Ishikawa (cell line): ENCODE measurements around the gene TIMP1.

Source experiments
- CEBPB ChIP-seq: IDR thresholded peaks from 2 replicates; pipeline ENCODE4 v1.6.1; 2012
- CREB1 ChIP-seq: IDR thresholded peaks from 2 replicates; pipeline ENCODE4 v1.6.1; 2012; ENCODE audit warnings: low read depth
- EGR1 ChIP-seq: IDR thresholded peaks from 2 replicates; pipeline ENCODE4 v1.6.1; 2012
- EP300 ChIP-seq: IDR thresholded peaks from 2 replicates; pipeline ENCODE4 v1.6.1; 2012; ENCODE audit warnings: borderline replicate concordance
- FOXM1 ChIP-seq: IDR thresholded peaks from 2 replicates; pipeline ENCODE4 v1.6.1; 2012; ENCODE audit warnings: low read depth, borderline replicate concordance
- MAX ChIP-seq: IDR thresholded peaks from 2 replicates; pipeline ENCODE4 v1.6.1; 2012
- NFIC ChIP-seq: IDR thresholded peaks from 2 replicates; pipeline ENCODE4 v1.6.1; 2012
- RAD21 ChIP-seq: IDR thresholded peaks from 2 replicates; pipeline ENCODE4 v1.6.1; 2012; ENCODE audit warnings: low read depth
- REST ChIP-seq: IDR thresholded peaks from 2 replicates; pipeline ENCODE4 v1.6.1; 2012; ENCODE audit warnings: low read depth, mild to moderate bottlenecking
- TAF1 ChIP-seq: IDR thresholded peaks from 2 replicates; pipeline ENCODE4 v1.6.1; 2012; ENCODE audit warnings: low read depth, mild to moderate bottlenecking
- TCF12 ChIP-seq: IDR thresholded peaks from 2 replicates; pipeline ENCODE4 v1.6.1; 2012; ENCODE audit warnings: low read depth
- TEAD4 ChIP-seq: IDR thresholded peaks from 2 replicates; pipeline ENCODE4 v1.6.1; 2012
- USF1 ChIP-seq: IDR thresholded peaks from 2 replicates; pipeline ENCODE4 v1.6.1; 2012
- YY1 ChIP-seq: IDR thresholded peaks from 2 replicates; pipeline ENCODE4 v1.6.1; 2012; ENCODE audit warnings: low read depth
- ZBTB7A ChIP-seq: IDR thresholded peaks from 2 replicates; pipeline ENCODE4 v1.6.1; 2012; ENCODE audit warnings: low read depth

The TIMP1 gene

GRCh38 chrX:47562615-47563243 lies 19.5 kb upstream of the TIMP1 start:
- TF ChIP-seq RAD21, result no peak
- no peak for TF ChIP-seq CREB1
- TF ChIP-seq MAX, result no peak
- no peak for TF ChIP-seq REST
- TF ChIP-seq USF1, result no peak
- TF ChIP-seq YY1, result no peak
- TF ChIP-seq CEBPB, result no peak
- TF ChIP-seq EGR1, result no peak
- no peak for TF ChIP-seq FOXM1
- no peak for TF ChIP-seq TEAD4
- no peak for TF ChIP-seq ZBTB7A
- TF ChIP-seq TCF12, result no peak
- TF ChIP-seq NFIC, result no peak
- TF ChIP-seq EP300, result no peak

GRCh38 chrX:47563801-47564315 lies 18.4 kb upstream of the TIMP1 start:
- TF ChIP-seq NFIC (no peak), FOXM1 (no peak), TAF1 (no peak), CREB1 (no peak), EGR1 (no peak), EP300 (no peak), REST (no peak), YY1 (no peak), ZBTB7A (no peak), RAD21 (no peak), TCF12 (no peak)

- TF ChIP-seq TCF12 (no peak), CREB1 (no peak), EGR1 (no peak), USF1 (no peak), CEBPB (no peak), RAD21 (no peak), ZBTB7A (no peak), TAF1 (no peak), FOXM1 (no peak), TEAD4 (no peak), NFIC (no peak), EP300 (no peak), YY1 (no peak), REST (no peak), MAX (no peak)
Measured at GRCh38 chrX:47564438-47565085, 17.7 kb upstream of the TIMP1 start.

- TF ChIP-seq FOXM1 (no peak), CEBPB (no peak), TAF1 (no peak), CREB1 (no peak), TCF12 (no peak), ZBTB7A (no peak), YY1 (no peak), NFIC (no peak), EP300 (no peak), RAD21 (no peak), TEAD4 (no peak), EGR1 (no peak), MAX (no peak)
Measured at GRCh38 chrX:47566841-47567240, 15.4 kb upstream of the TIMP1 start.
